GM12892 (cell line): ENCODE data around the gene HYOU1.
"Not testable (repeated sequence)": the region's sequence is repeated elsewhere in the genome, so short reads cannot be mapped to it uniquely, and the experiment has no call there.

Experiments used
- DNase-seq: peaks from one replicate; pipeline ENCODE4 v3.0.0; 2011; ENCODE audit not compliant: insufficient read length
- FAIRE-seq: peaks from 2 replicates; lab custom pipeline; 2011; peaks lifted over from hg19 to GRCh38; lab: Jason Lieb, UNC
- POLR2A ChIP-seq: IDR thresholded peaks from 2 replicates; pipeline ENCODE4 v1.6.1; 2011; ENCODE audit warnings: low read depth, low read length, control low read depth
- POLR2AphosphoS5 ChIP-seq: IDR thresholded peaks from 2 replicates; pipeline ENCODE4 v1.6.1; 2011; ENCODE audit warnings: low read depth, low read length, control low read depth
- TAF1 ChIP-seq: IDR thresholded peaks from 2 replicates; pipeline ENCODE4 v1.6.1; 2011; ENCODE audit warnings: low read depth, mild to moderate bottlenecking, control low read depth, low read length, borderline replicate concordance

HYOU1 gene

DNA sequence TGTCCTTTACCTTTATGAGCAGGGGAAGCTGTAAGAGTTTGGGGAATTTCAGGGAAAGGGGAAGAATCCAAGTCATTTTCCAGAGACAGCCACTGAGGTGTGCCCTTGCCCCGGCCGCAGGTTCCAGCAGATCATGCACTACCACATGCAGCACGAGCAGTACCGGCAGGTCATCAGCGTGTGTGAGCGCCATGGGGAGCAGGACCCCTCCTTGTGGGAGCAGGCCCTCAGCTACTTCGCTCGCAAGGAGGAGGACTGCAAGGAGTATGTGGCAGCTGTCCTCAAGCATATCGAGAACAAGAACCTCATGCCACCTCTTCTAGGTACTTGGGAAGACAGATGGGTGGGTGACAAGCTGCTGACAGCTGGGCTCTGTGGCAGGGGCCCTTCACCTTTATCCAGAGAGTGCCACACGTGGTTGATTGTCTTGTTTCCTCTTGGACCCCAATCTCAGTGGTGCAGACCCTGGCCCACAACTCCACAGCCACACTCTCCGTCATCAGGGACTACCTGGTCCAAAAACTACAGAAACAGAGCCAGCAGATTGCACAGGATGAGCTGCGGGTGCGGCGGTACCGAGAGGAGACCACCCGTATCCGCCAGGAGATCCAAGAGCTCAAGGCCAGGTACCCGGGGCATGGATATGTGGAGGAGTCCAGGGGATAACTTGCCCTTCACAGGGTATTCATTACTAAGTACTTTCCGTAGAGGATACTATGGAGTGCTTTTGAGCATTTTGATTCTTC is 21.8 kb upstream of the HYOU1 start:
- FAIRE-seq (no peak), DNase-seq (no peak)
- TF ChIP-seq TAF1, result no peak
- no peak for TF ChIP-seq POLR2A
- TF ChIP-seq POLR2AphosphoS5, result no peak

GRCh38 chr11:119077839-119078238 is 20.8 kb upstream of the HYOU1 start:
- no peak for DNase-seq
- TF ChIP-seq TAF1 (no peak), POLR2A (no peak), POLR2AphosphoS5 (no peak)
- FAIRE-seq, result no peak

DNA sequence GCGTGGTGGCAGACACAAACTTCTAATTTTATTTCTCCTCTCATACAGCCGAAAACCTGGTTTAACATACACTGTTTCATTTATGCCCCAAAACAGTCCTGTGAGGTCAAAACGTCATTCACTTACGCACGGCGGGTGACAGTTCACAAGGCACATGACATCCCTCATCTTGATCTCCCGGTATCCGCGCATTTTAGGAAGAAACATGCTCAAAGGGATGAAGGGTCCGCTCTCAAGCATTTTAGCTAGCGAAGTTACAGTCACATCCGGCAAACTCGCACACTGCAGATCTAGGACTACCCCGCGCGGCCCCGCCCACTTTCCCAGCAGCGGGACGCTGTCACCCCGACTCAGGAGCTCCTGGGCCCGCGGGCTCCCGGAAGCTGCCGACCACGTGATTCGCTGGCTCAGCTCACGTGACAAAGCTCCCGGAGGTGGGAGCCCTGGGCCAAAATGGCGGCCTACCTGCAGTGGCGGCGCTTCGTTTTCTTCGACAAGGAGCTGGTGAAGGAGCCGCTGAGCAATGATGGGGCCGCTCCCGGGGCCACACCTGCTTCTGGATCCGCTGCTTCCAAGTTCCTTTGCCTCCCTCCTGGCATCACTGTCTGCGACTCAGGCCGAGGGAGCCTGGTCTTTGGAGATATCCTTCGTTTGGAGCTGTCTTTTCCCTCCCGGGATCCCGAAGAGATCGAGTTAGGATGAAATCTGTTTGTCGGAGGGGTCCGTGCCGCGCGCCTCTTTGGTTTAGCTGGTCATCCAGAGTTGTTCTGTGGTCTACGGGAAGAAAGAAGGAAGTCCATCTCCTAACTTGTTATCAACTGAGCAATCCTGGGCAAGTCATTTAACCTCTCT is 10.6 kb upstream of the HYOU1 start, which contains the start of gene VPS11:
VPS11 (plus strand) TSS at position 448 of the 852 bp plus-strand sequence; CDS start at position 454, 6 bp downstream.
- DNase-seq (peak; percentile 100), FAIRE-seq (peak; percentile 93)
- peak; percentile 85 for TF ChIP-seq POLR2A
- TF ChIP-seq POLR2AphosphoS5, result 0 out of 2 replicates have a peak, but pooled peaks have one; percentile 58
- peak; percentile 69; the same call in 1 of the 2 replicates for TF ChIP-seq TAF1

GRCh38 chr11:119065369-119065768 is 8.4 kb upstream of the HYOU1 start:
- DNase-seq, result no peak
- FAIRE-seq, result peak; percentile 80
- TF ChIP-seq POLR2A (no peak), TAF1 (no peak), POLR2AphosphoS5 (no peak)

DNA sequence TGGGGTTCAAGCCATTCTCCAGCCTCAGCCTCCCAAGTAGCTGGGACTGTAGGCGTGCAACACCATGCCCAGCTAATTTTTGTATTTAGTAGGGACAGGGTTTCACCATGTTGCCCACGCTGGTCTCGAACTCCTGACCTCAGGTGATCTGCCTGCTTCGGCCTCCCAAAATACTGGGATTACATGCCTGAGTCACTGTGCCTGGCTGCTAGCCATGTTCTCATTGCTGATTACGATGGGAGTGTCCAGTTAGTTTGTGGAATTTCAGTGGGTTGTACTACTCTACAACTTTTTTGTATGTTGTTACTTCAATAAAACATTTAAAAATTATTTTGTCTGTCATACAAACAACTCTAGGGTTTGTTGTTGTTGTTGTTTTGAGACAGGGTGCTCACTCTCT is 5.8 kb upstream of the HYOU1 start:
- DNase-seq (no peak), FAIRE-seq (no peak)
- TF ChIP-seq POLR2AphosphoS5 (no peak), POLR2A (no peak), TAF1 (no peak)

DNA sequence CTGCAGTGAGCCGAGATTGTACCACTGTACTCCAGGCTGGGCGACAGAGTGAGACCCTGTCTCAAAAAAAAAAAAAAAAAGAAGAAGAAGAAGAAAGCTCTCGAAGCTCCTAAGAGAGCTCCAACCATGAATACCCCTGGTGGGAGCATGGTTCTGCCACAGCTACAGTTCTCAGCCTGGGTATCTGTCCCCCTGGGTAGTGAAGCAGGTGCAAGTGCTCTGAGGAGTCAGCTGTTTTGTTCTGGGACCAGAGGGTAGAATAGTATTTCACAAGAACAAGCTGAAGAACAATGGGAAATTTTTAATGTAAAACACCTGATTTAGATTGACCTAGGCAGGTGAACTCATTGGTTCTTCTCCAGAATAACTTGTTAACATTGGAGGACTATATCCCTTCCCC is 4.3 kb upstream of the HYOU1 start:
- TF ChIP-seq TAF1 (no peak), POLR2AphosphoS5 (no peak), POLR2A (no peak)
- DNase-seq, result no peak
- FAIRE-seq, result no peak

GRCh38 chr11:119059128-119059527 is 2.1 kb upstream of the HYOU1 start:
- DNase-seq, FAIRE-seq: not testable (repeated sequence)

DNA sequence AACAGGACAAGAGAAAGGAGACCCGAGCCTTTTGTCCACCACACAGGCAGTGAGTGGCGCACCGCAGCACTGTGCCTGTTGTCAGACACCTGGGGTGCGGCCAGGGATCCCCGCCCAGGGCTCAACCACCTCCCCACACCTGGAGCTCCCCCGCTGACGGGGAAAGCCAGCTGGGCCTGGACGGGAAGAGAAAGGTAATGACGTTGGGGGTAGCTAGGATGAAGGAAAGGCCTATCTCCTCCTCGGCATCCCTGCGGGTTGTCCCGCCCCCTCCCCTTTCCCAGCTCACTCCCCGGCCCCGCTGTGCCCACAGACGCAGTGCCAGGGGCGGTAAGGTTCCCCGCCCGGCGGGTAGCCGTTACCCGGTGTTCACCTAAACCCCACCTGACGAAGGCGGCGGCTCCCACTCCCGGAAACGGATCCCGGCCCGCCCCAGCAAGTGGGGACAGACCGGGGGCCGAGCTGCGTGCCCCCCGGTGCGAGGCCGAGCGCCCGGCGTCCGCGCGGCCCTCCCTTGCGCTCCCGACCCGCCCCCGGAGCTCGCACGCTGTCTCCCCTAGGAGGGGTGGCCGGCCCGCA is 495 bp downstream of the HYOU1 start:
- DNase-seq (peak; percentile 52), FAIRE-seq (no peak)
- TF ChIP-seq TAF1 (no peak), POLR2A (no peak), POLR2AphosphoS5 (peak; percentile 14; the same call in 1 of the 2 replicates)

DNA sequence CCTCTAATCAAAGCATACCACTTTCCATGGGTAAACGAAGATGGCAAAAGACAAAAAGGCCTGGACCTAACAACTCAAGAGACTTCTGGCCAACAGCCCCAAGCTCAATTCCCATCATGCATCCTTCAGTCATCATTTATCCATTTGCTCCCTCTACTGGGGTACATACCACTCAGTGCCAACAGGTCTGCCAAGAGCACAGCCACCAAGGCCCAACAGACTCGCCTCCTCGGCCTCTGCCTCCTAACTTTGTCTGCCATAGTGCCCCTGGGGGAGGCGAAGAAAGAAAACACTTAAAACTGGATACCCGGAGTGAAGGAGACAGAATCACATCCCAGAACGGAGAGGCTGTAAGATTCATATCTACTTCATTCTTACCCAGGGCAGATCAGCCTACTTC is 1.1 kb downstream of the HYOU1 start:
- DNase-seq, result no peak
- FAIRE-seq, result peak; percentile 86
- TF ChIP-seq POLR2A, result peak; percentile 27; the same call in 1 of the 2 replicates
- no peak for TF ChIP-seq POLR2AphosphoS5

DNA sequence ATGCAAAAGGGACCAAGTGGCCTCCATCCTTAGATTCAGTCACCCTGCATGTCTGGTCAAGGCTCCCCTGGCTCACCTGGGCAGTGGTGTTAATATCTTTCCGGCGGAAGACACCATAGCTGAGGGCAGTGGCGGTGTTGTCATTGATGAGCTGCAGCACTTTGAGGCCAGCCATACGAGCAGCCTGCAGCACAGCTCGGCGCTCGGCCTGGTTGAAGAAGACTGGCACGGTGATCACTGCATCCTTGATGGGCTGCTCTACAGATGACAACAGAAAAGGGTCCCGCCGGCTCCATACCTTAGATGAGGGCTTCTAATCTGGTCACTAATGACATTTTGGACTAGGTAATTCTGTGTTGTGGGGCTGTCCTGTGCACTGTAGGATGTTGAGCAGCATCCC is 2.6 kb downstream of the HYOU1 start:
- TF ChIP-seq POLR2AphosphoS5 (no peak), POLR2A (no peak), TAF1 (no peak)
- FAIRE-seq, result no peak
- DNase-seq, result no peak

DNA sequence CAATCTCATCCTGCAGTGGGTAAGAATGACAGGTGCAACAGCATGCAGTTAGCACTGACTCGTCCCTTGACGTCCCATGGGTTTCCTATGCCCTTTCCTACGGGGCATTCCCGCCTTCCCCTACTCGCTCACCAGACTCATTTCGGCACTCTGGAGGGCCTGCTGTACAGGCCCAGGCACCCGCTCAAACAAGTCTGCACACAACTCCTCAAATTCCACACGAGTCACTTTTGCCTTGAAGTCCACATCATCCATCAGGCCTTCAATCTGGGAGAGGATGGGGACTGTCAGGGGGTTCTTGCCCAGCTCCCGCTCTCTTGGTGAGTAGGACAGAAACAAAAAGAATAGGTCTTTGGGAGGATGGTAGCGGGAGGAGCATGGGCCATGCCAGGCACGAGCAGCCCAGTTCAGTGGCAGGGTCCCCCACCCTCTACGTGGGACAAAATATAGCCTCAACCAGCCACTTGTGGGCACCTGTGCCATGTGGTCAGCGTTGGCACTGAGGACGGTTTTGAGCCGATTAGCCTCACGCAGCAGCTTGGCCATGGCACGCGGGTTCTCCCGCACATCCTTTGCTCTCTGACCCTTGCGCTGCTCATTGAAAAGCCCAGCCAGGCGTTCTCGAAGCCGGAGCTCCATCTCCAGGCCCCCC is 4.7 kb downstream of the HYOU1 start:
- DNase-seq (no peak), FAIRE-seq (no peak)
- TF ChIP-seq POLR2A (no peak), POLR2AphosphoS5 (no peak), TAF1 (no peak)
